GM23338 (cell line): ENCODE results near the gene LPP.

Experiments
- CREB1 ChIP-seq: fragments of 250-450 bp; sonication (Bioruptor Pico); IDR thresholded peaks from 2 replicates; pipeline ENCODE4 v1.5.0; 2020; ENCODE audit warnings: low read depth, mild to moderate bottlenecking, moderate library complexity
- EZH2 ChIP-seq: fragments of 200-600 bp; sonication (generic); IDR thresholded peaks from one replicate; pipeline ENCODE4 v1.8.0; 2017; ENCODE audit warnings: antibody characterized with exemption, mild to moderate bottlenecking, low read depth; ENCODE audit not compliant: unreplicated experiment
- EZH2phosphoT487 ChIP-seq: fragments of 200-600 bp; sonication (generic); IDR thresholded peaks from one replicate; pipeline ENCODE4 v1.8.1; 2018; ENCODE audit warnings: antibody characterized with exemption; ENCODE audit not compliant: unreplicated experiment
- JUNB ChIP-seq: IDR thresholded peaks from one replicate; pipeline ENCODE4 v1.6.1; 2016; ENCODE audit warnings: antibody characterized with exemption; ENCODE audit not compliant: unreplicated experiment
- POLR2AphosphoS5 ChIP-seq: IDR thresholded peaks from 2 replicates; pipeline ENCODE4 v1.6.1; 2016; ENCODE audit warnings: antibody characterized with exemption, low read depth
- REST ChIP-seq: IDR thresholded peaks from one replicate; pipeline ENCODE4 v1.6.1; 2018; ENCODE audit warnings: antibody characterized with exemption; ENCODE audit not compliant: unreplicated experiment
- STAT1 ChIP-seq: IDR thresholded peaks from one replicate; pipeline ENCODE4 v1.6.1; 2016; ENCODE audit warnings: antibody characterized with exemption; ENCODE audit not compliant: unreplicated experiment
- ZNF114 ChIP-seq: fragments of 250-450 bp; sonication (Bioruptor Pico); IDR thresholded peaks from 2 replicates; pipeline ENCODE4 v1.5.0; 2020; ENCODE audit warnings: mild to moderate bottlenecking, moderate library complexity
- ZNF331 ChIP-seq: fragments of 250-450 bp; sonication (Bioruptor Pico); IDR thresholded peaks from 2 replicates; pipeline ENCODE4 v1.5.0; 2020; ENCODE audit warnings: low read depth, mild to moderate bottlenecking, moderate library complexity
- ZNF462 ChIP-seq: fragments of 250-450 bp; sonication (Bioruptor Pico); IDR thresholded peaks from 2 replicates; pipeline ENCODE4 v1.5.0; 2020; ENCODE audit warnings: mild to moderate bottlenecking, moderate library complexity
- TF ChIP-seq, protein P1 (sequence below), 2 experiments: fragments of 200-600 bp in 1 of 2; sonication (generic) in 1 of 2; conservative IDR thresholded peaks; 2 replicates each; pipeline versions ENCODE4 v1.5.1 to v1.6.1; 2016 to 2017; ENCODE audit warnings: antibody characterized with exemption in 2 of 2, low read depth in 2 of 2, mild to moderate bottlenecking in 2 of 2, moderate library complexity in 1 of 2
- TF ChIP-seq, protein P2 (sequence below): IDR thresholded peaks from 2 replicates; pipeline ENCODE4 v1.6.1; 2016; ENCODE audit warnings: antibody characterized with exemption

DNA sequence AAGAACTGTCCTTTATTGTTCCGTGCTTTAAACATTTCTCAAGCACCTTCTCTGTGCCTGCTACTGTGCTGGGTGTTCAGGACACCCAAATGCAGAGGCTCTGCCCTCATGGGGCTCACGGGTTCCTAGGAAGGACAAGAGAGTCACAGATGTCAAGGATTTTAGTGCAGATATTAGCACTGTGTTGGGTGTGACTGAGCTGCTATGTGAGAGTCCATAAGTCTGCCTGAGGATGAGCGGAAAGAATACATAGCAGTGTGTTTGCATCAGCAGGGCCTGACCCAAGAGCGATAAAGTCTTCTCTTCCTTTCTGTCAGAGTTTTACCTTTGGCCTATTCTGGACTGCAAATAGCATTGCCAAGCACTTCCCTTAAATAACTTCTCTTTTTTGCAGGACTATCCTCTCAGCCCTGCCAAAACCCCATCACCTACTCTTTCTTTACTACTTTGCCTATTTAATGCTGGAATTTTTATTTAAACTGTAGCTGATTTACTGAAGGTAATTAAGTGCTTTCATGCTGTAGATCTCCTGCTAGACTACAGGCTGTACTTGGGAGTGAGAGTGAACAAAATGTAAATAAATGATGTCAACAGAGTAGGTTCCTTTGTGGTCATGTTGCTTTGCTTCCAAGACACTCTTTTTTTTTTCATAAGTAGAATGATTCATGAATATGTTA, 558.4 kb downstream of the LPP start:
- TF ChIP-seq, protein P1, sequence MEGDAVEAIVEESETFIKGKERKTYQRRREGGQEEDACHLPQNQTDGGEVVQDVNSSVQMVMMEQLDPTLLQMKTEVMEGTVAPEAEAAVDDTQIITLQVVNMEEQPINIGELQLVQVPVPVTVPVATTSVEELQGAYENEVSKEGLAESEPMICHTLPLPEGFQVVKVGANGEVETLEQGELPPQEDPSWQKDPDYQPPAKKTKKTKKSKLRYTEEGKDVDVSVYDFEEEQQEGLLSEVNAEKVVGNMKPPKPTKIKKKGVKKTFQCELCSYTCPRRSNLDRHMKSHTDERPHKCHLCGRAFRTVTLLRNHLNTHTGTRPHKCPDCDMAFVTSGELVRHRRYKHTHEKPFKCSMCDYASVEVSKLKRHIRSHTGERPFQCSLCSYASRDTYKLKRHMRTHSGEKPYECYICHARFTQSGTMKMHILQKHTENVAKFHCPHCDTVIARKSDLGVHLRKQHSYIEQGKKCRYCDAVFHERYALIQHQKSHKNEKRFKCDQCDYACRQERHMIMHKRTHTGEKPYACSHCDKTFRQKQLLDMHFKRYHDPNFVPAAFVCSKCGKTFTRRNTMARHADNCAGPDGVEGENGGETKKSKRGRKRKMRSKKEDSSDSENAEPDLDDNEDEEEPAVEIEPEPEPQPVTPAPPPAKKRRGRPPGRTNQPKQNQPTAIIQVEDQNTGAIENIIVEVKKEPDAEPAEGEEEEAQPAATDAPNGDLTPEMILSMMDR (conservative IDR thresholded peaks at IDR 0.05; ENCODE audit: low read depth in 2 of 2): no peak
- TF ChIP-seq REST (no peak), CREB1 (CRISPR knock-in tag) (no peak), POLR2AphosphoS5 (no peak), ZNF331 (CRISPR knock-in tag) (no peak), EZH2phosphoT487 (no peak), EZH2 (no peak), JUNB (no peak), ZNF114 (CRISPR knock-in tag) (no peak), ZNF462 (no peak), STAT1 (no peak)
- TF ChIP-seq, protein P2, sequence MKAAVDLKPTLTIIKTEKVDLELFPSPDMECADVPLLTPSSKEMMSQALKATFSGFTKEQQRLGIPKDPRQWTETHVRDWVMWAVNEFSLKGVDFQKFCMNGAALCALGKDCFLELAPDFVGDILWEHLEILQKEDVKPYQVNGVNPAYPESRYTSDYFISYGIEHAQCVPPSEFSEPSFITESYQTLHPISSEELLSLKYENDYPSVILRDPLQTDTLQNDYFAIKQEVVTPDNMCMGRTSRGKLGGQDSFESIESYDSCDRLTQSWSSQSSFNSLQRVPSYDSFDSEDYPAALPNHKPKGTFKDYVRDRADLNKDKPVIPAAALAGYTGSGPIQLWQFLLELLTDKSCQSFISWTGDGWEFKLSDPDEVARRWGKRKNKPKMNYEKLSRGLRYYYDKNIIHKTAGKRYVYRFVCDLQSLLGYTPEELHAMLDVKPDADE: no peak
